ENCODE results near the gene CLIP1.

Gene CLIP1

DNA sequence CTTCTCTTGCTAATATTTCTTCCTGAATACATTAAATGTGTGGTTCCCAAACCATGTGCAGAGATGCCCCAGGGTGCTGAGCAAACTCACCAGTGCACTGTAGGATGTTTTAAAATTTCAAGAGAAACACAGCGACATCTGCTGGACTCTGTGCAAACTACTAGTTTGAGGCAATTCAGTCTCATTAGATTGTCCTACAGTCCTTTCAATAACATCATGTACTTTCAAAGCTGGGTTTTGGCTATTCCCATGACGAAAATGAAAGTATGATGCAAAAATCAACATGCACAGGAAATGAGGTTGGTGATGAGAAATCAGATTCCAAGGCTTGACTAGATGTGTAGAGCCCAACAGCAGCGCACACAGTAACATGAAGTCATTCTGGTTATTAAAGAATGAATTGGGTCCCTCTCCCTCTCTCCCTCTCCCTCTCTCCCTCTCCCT is 66.3 kb downstream of the CLIP1 start:
- no peak for DNase-seq

DNA sequence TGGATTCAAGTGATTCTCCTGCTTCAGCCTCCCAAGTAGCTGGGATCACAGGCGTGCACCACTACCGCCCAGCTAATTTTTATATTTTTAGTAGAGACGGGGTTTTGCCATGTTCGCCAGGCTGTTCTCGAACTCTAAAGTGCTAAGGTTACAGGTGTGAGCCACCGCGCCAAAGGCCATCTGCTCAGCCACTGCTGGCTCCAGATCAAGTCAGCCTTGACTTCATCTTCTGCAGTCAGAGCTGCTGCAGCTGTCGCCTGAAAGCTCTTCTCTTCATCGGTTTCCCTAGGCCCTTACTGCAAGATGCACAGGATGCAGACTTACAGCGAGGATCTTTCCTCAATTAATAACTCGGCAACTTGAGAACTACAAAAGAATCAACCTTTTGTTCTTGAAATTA is 66.8 kb downstream of the CLIP1 start:
- no peak for DNase-seq

DNA sequence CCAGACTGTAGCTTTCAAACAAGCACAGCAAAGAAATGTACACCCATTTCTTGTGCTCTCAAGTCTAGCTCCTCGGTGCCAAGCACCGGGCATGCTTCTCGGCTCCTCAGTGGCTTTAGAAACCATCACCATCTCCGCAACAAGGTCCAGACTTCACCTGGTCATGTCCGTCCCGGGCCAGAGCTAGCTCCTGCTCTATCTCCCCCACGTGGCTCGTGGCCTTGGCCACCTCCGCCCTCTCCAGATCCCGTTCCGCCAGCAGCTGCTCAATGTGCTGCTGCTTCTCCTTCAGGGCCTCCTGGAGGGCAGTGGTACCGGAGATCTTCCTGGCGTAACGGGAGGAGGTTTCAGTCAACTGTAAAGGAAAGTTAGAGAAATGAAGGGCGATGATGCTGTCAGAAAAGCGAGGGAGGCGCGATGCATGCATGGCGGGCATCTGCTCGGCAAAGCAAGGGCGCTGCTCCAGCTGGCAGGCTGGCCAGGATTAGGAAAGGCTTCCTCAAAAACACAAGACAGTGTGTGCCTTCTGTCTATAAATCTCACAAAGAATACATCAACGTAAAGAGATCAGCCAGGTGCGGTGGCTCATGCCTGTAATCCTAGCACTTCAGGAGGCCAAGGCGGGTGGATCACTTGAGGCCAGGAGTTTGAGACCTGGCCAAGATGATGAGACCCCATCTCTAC is 67.4 kb downstream of the CLIP1 start:
- no peak for DNase-seq

DNA sequence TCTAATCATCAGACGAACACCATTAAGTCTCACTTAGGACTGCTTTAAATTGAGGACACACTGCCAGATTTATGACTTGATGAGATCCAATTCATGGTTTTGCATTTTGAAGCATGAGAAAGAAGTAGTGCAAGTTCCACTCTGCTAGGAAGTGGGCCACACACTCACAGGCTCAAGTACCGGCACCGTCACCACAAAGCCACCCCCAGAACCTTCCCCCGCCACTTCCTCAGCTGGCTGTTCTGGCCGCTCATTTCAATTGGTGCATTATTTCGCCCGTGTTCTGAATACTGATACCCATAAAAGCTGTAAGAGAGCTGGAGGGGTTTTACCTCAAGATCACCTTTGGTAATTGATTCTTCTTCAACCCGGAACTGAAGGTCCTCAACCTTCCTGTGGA is 70.1 kb downstream of the CLIP1 start:
- no peak for DNase-seq

DNA sequence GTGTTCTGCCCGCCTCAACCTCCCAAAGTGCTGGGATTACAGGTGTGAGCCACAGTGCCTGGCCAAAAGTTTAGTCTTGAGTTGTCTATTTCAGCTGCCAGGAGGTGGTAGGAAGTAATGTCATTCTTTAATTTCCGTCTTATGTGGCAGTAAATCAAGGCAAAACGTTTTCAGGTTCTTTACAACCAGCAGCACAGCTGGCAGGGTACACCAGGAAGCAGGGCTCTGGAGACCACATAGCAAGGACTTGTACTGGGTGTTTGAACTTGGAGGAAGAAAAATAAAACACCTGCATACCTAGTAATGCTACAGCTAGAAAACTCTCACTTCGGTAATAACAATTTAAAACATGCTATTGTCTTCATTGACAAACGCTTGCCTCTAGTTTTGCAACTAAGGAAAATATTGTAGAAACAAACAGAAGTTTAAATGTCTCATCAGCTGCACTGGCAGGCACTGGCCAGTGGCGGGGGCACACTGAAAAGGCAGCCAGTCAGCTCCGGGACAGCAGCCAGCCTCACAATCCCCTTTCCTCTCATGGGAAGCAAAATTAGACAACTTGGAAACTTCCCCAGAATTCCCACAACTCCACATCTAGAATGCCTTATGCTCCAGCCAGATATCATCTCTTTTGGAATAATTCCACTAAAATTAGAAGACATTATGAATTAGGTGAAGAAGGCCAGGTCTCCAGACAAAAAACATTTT is 72.2 kb downstream of the CLIP1 start:
- DNase-seq: no peak

DNA sequence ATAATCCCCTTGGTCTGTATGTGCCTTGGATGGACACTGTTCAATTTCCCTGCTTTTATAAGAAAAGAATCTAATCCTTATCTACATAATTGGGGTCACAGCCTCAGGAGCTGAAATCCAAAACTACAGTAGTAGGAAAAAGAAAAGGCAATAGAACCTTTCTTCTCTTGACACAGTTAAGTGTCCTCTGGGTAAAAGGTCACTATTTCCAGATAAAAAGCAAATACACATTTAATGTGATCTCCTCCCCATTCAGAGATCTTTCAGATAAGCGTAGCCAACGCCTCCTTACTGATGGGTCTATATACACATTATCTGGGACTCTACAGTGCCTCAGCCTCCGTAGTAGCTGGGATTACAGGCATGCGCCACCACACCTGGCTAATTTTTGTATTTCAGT is 73.4 kb downstream of the CLIP1 start:
- DNase-seq: no peak

DNA sequence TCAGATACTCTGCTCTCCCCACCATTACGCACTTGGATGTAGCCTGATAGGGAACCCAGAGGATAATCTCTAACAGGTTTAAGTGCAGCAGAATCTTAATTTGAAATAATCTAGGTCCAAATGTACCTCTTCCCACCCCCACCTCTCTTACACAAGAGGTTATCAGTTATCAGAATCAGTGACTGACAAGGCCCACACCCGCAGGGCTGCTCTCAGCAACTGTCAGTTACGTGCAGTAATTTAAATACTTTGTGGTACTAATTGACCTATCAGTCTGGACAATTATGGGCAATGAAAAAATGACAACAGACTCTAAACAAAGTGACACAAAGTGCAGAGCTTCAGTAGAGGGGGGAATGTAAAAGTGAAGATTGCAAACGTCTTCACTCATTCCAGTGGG is 74.0 kb downstream of the CLIP1 start:
- no peak for DNase-seq

DNA sequence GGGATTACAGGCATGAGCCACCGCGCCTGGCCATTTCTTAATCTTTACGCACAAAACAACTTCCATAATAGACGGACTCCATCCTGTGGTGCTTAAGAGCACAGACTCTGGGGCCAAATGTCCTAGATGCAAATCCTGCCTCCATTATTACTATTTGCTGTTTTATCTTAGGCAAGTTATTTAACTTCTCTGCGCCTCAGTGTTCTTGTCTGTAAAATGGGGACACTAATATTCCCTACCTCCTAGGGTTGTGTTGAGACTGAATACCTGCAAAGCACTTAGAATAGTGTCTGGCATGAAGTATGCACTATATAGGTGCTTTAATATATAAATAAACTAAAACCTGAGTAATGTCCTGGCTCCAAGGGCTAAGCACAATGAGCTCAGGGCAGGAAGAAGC is 76.4 kb downstream of the CLIP1 start:
- no peak for DNase-seq

DNA sequence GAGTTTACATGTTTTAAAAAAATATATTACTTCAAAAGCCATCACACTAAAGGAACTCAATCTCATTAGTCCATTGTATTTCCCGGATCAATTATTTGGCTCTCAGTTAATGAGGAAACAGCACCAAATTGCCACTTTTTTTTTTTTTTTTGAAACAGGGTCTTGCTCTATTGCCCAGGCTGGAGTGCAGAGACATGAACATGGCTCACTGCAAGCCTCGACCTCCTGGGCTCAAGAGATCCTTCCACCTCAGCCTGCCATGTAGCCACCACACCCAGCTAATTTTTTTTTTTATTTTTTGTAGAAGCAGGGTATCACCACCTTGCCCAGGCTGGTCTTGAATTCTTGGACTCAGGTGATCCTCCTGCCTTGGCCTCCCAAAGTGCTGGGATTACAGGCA is 77.4 kb downstream of the CLIP1 start:
- DNase-seq: no peak

DNA sequence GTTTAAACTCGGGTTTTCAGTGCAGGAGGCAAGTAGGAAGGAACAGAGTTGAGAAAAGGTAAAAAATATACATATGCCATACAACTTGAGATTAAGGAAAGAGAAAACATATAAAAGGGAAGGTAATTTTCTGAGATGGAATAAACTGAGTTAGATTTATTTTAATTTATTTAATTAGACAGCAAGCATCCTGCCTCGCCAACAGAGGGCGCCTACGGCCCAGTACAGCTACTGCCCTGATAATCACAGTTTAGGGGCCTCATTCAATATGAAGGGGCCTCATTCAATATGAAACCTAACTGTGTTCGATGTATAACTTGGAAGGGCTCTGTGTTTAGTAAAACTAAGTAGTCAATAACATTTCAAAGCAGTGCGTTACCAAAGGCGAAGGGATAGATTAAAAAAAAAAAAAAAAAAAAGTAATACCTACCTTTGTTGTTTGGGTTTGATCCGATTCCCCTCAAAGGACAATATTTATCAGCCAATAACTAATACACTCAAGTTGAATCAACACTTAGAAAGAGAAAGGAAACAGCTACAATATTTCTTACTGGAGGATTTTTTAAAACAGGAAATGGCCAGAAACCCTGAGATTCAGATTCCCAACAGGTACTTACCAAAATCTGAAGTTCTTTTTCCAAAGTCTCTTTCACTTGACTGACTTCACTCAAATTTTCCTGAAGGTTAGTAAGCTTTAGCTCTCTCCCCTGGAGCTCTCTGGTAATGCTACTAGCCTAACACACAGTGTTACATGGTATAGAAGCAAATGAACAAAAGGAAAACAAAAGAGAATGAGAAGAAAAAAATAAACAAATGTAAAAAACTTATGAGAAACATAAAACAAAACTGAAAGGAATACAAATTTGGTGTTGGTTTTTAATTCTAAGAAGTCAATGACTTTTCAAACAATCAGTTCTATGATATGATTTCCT is 86.2 kb downstream of the CLIP1 start:
- no peak for DNase-seq

DNA sequence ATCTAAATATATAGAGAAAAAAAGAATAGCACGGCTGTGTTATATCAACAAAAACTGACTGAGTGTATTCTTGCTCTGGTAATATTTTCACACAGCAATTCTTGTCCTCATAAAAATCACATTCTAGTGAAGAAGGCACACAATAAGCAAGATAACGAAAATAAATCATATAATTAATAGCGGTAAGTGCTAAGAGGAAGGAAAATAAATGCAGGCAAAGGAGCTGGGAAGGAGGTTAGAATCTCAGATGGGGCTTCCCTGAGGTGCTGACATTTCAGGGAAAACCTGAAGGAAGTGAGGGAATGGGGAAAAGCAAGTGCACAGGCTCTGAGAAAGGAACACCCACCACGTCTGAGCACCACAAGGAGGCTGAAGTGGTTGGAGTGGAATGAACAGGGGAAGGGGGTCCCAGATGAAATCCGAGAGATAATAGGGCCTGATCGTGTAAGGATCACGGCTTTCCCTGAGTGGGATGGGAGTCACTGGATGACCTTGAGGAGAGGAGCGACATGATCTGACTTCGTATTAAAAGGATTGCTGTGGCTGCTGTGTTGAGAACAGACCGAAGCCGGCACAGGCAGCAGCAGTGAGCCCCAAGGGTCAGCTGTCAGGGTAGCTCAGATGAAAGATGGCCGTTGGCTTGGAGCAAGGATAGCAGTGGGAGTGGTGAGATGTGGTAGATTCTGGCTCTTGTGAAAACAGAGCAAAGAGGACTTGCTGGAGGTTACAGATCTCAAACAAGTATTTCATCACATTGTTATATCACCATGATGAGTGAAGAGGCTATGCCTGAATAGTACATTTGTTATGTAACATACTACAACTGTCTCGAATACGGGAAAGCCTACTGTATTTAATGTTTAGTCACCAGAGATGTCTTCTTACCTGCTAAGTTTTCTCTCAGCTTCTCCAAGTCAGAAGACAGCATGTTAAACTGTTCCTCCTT is 89.1 kb downstream of the CLIP1 start:
- no peak for DNase-seq

DNA sequence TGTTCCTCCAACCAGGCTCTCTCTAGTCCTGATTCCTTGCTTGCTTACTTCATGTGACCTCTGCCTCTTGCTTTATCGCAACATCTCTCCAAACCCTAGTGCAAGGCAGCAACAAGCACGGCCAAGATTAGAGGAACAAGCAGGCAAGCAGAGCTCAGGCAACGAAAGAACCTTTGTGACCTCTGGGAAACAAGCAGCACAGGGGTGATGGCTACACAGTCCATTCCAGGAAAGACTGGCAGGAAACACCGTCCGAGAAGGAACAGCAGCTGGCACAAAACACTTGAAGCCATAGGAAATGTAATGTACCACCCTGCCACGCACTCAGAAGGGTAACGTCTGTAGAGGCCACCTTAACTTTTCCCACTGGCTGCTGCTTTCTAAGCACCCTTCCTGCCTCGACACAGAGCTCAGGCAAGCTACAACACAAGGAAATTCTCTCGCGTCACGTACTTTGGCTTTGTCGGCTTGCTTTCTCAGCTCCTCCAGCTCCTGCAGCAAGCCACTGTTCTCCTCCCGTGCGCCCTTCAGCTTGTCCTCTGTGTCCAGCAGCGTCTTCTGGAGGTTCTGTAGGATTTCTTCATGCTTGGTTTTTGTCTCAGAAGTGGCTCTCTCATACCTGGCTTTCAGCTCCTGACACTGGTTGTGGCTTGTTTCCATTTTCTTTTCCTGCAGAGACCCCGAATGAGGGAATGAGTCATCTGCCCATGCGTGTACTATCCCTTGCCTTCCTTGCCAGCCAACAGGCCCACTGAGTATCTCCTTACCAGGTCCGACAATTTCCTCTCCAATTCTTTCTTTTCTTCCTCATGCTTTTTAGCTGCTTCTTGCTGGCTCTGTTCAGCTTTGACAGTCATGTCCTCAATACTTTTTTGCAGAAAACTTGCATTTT is 94.7 kb downstream of the CLIP1 start:
- DNase-seq: no peak

DNA sequence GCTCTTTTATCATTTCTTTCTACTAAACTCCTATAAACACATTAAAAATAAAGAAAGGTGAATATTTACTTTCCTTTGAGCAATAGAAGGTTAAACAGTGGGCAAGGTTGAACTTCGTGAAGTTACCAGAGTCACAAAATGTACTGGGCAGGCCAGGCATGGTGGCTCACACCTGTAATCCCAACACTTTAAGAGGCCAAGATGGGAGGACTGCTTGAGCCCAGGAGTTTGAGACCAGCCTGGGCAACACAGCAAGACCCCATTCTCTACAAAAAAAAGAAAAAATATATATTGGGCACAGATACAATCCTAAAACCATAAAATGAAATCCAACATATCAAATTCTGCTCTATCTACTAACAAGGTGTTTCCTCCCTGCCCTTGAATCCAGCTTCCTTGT is 95.5 kb downstream of the CLIP1 start:
- no peak for DNase-seq

DNA sequence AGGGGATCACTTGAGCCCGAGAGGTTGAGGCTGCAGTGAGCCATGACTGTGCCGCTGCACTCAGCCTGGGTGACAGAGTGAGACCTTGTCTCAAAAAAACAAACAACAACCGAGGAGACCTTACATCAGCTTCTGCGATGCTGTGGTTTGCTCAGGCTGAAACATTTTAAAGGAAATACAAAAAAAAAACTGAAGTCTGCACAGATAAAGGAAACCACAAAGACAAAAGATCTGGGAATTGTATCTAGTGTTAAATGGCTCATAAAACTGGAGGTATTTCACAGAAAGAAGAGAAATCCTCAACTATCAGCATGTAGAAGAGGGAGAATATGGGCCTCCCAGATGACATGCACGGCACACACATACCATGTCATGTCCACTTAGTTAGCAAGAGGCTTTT is 95.9 kb downstream of the CLIP1 start:
- no peak for DNase-seq

DNA sequence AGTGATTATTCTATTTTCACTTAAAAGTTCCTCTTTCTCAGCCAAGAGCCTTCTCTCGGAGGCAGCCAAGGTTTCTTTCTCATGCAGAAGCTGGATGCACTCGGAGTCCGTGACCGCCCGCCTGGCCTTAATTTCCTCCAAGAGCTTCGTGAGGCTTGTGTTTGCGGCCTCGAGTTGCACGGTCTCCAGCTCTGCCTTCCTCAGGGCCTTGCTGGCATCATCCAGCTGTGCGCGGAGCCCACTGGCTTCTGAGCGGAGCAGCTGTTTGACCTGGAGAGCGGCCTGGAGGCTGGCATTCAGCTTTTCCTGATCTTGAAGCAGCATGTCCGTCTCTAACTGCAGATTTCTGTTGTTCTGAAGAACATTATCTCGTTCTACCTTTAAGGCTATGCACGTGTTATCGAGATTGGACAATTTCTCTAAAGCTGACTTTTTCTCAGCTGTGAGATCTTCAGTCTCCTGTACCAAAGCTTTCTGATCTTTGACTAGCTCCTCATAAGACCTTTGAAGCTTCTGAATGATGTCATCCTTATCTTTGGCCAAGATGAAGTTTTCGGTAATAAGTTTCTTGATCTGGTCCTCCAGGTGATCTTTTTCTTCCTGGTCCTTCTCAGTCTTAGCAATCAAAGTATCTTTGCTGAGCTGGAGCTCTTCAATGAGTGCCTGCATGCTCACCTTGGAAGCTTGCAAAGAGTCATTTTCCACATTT is 99.0 kb downstream of the CLIP1 start:
- no peak for DNase-seq

DNA sequence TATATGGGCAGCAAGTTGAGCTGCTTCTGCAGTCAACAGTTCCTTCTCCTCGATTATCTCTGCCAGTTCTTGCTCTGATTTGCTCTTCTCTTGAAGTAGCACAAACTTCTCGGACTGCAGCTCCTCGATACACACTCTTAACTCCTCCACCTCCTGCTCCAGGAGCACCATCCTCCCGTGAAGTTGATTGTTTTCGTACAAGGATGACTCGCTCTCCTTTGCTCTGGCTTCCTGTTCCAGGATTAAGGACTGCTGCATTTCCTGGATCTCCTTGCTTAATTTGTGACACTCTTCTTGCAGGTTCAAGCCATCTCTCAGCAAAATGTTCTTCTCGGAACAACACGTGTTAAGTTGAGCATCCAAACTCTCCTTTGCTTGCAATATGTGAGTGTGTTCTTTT is 100.0 kb downstream of the CLIP1 start:
- DNase-seq: no peak

DNA sequence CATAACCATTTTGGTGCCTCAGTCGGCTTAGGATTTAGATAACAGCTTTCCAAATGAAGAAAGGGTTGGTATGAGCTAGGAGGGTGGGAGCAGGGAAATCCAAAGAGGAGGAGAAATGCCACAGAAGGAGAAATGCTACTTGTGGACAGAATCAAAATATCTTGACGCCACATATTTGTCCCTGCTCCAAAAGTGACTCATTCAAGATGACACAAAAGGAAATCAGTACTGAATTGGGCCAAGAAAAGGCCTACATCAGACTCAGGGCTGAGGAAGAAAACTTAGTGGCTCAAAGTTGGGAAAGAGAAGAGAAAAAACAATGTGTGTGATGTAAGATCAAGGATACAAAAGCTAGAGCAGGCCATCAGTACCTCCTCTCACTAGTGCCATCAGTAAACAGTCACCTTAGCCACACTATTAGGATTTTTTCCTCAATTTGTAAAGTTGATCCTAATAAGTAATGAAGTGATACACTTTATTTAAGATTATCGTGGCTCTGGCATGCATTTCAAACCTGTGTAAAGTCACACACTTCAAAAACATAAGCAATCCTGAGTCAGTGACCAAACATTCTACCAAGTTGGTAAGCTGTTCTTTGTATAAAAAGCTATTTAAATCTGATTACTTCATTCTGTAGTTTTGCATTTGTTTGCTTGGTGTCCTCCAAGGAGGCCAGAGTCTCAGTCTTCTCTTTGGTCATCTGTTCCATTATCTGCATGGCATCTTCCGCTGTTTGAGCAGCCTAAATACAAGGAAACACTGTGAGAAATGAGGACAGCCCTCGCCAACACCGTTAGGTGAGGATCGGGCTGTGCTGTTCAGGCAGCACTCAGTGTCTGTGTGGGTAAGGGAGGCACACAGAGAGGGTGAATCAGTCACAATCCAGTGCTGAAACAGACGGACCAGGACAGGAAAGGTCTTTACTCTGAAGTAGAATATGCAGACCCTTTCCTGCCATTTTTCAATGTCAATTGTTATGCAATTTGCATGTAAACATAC is 103.6 kb downstream of the CLIP1 start:
- DNase-seq: no peak

DNA sequence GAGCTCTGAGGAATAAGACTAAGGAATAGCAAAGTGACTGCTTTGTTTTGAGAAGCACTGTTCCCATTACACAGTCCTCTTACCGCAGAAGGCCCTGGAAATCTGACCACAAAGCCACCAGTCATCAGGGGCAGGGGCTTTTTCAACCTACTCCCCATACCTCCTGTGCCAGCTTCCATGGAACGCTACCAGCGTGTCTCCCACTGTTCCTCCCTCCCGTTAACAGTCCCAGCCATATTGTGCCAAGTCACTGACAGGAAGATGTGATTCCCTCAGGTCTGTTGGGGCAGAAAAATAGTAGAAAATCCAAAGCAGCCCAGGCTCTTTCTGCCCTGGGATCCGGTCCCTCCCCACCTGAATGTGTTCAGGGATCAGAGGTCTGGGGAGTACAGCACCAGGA is 109.5 kb downstream of the CLIP1 start:
- DNase-seq: no peak

DNA sequence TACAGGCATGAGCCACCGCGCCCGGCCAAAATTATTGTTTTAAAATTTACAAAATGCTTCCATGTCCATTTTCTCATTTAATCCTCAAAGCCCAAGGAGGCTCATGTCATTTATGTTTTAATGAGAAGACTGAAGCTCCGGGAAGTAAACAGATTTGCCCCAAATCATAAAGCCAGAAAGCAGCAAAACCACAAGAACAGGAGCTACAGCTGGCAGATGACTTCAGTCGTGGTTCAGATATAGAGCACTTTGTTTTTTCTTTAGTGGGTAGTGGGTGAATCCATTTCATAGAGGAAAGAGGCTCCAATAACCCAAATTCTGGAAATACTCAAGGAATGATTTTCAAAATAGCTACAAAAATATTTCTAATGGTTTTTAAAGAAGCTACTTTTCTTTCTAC is 110.8 kb downstream of the CLIP1 start:
- DNase-seq: no peak
